ENCODE data around the gene CHAT. TPM values are rescaled to one million over a fixed set of nuclear protein-coding genes. Genes with fewer than 3 reads are reported as not detected.

The CHAT gene
- total and polyA plus RNA-seq, 2 of the 13 experiments (the other 11 are each of a cell fraction or from before 2014, with no cell fraction given) = not detected

GRCh38 chr10:49571388-49571787 lies 42.4 kb upstream of the CHAT start:
- Histone ChIP-seq H3K79me2 (ENCODE audit: insufficient read depth, low read length) (no peaks in the 10 kb centered on the region), H3K36me3 (replicated peaks in 1 of 2; ENCODE audit: control insufficient read depth in 1 of 2, insufficient read depth in 2 of 2, low read length in 2 of 2) (no peaks in the 10 kb centered on the region), H3K4me3 (replicated peaks in 1 of 3; ENCODE audit: insufficient read depth in 1 of 3, low read depth in 2 of 3, low read length in 3 of 3) (no peak overlapping the region), H3K27ac (ENCODE audit: extremely low read length, insufficient read depth, low read length) (no peak overlapping the region), H3K9me3 (ENCODE audit: low read length) (no peaks in the 10 kb centered on the region), H4K20me1 (ENCODE audit: insufficient read depth, low read length) (no peaks in the 10 kb centered on the region), H2AFZ (ENCODE audit: low read length) (no peak overlapping the region), H3K9ac (ENCODE audit: insufficient read depth, low read depth, low read length) (no peak overlapping the region), H3K4me2 (ENCODE audit: low read depth, low read length) (no peak overlapping the region), H3K4me1 (ENCODE audit: insufficient read depth, low read length) (0 out of 2 replicates have a peak, but pooled peaks cover 11% of the 10 kb centered on the region), H3K27me3 (ENCODE audit: control insufficient read depth in 1 of 2, insufficient read depth in 2 of 2, low read length in 2 of 2) (peaks cover 2 to 6% of the 10 kb centered on the region in 2 experiments; a peak in 1 of 5 replicates)
- ChIA-PET POLR2A (no interaction called here), CTCF (ENCODE audit: low intra/inter-chr PET ratio, low total read pairs) (no interaction called here)
- TF ChIP-seq ZNF558 (CRISPR knock-in tag; IDR thresholded peaks at IDR 0.05; ENCODE audit: borderline replicate concordance) = no peak
- no peak for TF ChIP-seq SYNCRIP (IDR thresholded peaks at IDR 0.05; ENCODE audit: insufficient read depth, low read depth, low read length)
- TF ChIP-seq ZBTB37 (CRISPR knock-in tag; IDR thresholded peaks at IDR 0.05) = no peak
- TF ChIP-seq ARID5B (CRISPR knock-in tag; IDR thresholded peaks at IDR 0.05) = no peak
- TF ChIP-seq NFYB (CRISPR knock-in tag; IDR thresholded peaks at IDR 0.05) = no peak
- TF ChIP-seq RXRA (CRISPR knock-in tag; IDR thresholded peaks at IDR 0.05) = no peak
- TF ChIP-seq PRPF4 (IDR thresholded peaks at IDR 0.05; ENCODE audit: low read depth, low read length, poor library complexity, severe bottlenecking) = no peak
- in situ Hi-C loops (cut with HindIII; ENCODE audit: extremely low pct_ligation_motif_present, low pct_unique_long_range_greater_than_20kb) (no loop called here), intact Hi-C loops (cut with micrococcal nuclease; ENCODE audit: unreplicated experiment) (no loop called here)
- ATAC-seq (no peak), FAIRE-seq (no peak), DNase-seq (ENCODE audit: low spot score) (no peak)
- 3% methylated on average over 2 of the region's 2 CpGs for WGBS (ENCODE audit: low lambda C conversion rate)
- no TSS peak for BruUV-seq (replicated peaks)

All from HepG2 (cell line).